ENCODE data around the gene RAD23A. TPM values are rescaled to one million over a fixed set of nuclear protein-coding genes. Genes with fewer than 3 reads are reported as not detected.
A peak's percentile ranks its signal among the peaks of the same experiment; 100 is the strongest.

The RAD23A gene
- total RNA-seq, 2 experiments from 2014 or later: 90.0 to 92.7 TPM

DNA sequence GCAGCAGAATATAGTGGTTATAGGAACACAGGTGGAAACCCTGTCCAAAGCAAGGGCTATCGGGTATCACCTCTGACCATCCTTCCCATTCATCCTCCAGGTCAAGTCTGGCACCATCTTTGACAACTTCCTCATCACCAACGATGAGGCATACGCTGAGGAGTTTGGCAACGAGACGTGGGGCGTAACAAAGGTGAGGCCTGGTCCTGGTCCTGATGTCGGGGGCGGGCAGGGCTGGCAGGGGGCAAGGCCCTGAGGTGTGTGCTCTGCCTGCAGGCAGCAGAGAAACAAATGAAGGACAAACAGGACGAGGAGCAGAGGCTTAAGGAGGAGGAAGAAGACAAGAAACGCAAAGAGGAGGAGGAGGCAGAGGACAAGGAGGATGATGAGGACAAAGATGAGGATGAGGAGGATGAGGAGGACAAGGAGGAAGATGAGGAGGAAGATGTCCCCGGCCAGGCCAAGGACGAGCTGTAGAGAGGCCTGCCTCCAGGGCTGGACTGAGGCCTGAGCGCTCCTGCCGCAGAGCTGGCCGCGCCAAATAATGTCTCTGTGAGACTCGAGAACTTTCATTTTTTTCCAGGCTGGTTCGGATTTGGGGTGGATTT is 2.1 kb upstream of the RAD23A start:
- H3K27ac Mint-ChIP-seq: peak overlapping the region; percentile 97
- H3K36me3 Mint-ChIP-seq (ENCODE audit: low read depth): peaks cover 93% of the 10 kb centered on the region
- Histone ChIP-seq H3K27me3 (ENCODE audit: control insufficient read depth in 1 of 2, insufficient read depth in 2 of 2, low read length in 2 of 2) (peaks cover 0 to 3% of the 10 kb centered on the region in 2 experiments), H3K4me1 (ENCODE audit: insufficient read depth, low read length) (peaks cover 76% of the 10 kb centered on the region), H3K27ac (ENCODE audit: low read depth in 1 of 2, low read length in 2 of 2) (peak overlapping the region in 1 of 2 donors; percentile 71), H3K36me3 (ENCODE audit: insufficient read depth, low read length) (peaks cover 70% of the 10 kb centered on the region), H3K9me3 (ENCODE audit: control insufficient read depth in 1 of 2, insufficient read depth in 1 of 2, low read length in 2 of 2) (peaks cover 0 to 12% of the 10 kb centered on the region in 2 experiments), H3K4me3 (ENCODE audit: low read length) (no peak overlapping the region)
- TF ChIP-seq, protein P1, sequence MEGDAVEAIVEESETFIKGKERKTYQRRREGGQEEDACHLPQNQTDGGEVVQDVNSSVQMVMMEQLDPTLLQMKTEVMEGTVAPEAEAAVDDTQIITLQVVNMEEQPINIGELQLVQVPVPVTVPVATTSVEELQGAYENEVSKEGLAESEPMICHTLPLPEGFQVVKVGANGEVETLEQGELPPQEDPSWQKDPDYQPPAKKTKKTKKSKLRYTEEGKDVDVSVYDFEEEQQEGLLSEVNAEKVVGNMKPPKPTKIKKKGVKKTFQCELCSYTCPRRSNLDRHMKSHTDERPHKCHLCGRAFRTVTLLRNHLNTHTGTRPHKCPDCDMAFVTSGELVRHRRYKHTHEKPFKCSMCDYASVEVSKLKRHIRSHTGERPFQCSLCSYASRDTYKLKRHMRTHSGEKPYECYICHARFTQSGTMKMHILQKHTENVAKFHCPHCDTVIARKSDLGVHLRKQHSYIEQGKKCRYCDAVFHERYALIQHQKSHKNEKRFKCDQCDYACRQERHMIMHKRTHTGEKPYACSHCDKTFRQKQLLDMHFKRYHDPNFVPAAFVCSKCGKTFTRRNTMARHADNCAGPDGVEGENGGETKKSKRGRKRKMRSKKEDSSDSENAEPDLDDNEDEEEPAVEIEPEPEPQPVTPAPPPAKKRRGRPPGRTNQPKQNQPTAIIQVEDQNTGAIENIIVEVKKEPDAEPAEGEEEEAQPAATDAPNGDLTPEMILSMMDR (IDR thresholded peaks at IDR 0.05): no peak
- no peaks in the 10 kb centered on the region for H3K9me3 Mint-ChIP-seq
- peaks cover 4% of the 10 kb centered on the region for H3K27me3 Mint-ChIP-seq
- H3K4me1 Mint-ChIP-seq (ENCODE audit: low read depth): peaks cover 54% of the 10 kb centered on the region
- ATAC-seq (ENCODE audit: poor library complexity) (no peak), DNase-seq (peak in 1 of 14 experiments; percentile 36)
- peak overlapping the region; percentile 63 for H3K4me3 Mint-ChIP-seq
- POLR2A ChIA-PET: interaction anchor here (0.6 to 1.4 kb wide), 3 partner anchors 21 to 59 kb away, joined by 3 to 4 read pairs (median 4); partner anchors contain the start of gene GCDH
- CTCF ChIA-PET: interaction anchor here (0.7 kb wide), 1 partner anchor 40 kb away, joined by 4 read pairs; no protein-coding TSS in a partner anchor
- intact Hi-C loops (cut with DNase I, micrococcal nuclease): no loop called here

DNA sequence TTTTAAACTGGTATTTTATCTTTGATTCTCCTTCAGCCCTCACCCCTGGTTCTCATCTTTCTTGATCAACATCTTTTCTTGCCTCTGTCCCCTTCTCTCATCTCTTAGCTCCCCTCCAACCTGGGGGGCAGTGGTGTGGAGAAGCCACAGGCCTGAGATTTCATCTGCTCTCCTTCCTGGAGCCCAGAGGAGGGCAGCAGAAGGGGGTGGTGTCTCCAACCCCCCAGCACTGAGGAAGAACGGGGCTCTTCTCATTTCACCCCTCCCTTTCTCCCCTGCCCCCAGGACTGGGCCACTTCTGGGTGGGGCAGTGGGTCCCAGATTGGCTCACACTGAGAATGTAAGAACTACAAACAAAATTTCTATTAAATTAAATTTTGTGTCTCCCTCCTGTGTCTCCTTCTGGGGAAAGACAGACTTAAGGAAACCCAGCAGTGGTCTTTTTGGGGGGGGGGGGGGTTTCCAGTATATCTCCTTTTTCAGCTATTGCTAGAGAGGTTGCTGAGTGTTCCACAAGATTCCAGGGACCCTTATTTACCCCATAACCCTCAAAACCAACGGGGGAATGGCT is 1.5 kb upstream of the RAD23A start:
- ATAC-seq (ENCODE audit: poor library complexity): no peak
- Histone ChIP-seq H3K4me3 (ENCODE audit: low read length) (no peak overlapping the region), H3K4me1 (ENCODE audit: insufficient read depth, low read length) (peaks cover 71% of the 10 kb centered on the region), H3K9me3 (ENCODE audit: control insufficient read depth in 1 of 2, insufficient read depth in 1 of 2, low read length in 2 of 2) (peaks cover 0 to 12% of the 10 kb centered on the region in 2 experiments), H3K27ac (ENCODE audit: low read depth in 1 of 2, low read length in 2 of 2) (peak overlapping the region; percentile 51 to 73), H3K36me3 (ENCODE audit: insufficient read depth, low read length) (peaks cover 76% of the 10 kb centered on the region), H3K27me3 (ENCODE audit: control insufficient read depth in 1 of 2, insufficient read depth in 2 of 2, low read length in 2 of 2) (peaks cover 0 to 3% of the 10 kb centered on the region in 2 experiments)
- H3K9me3 Mint-ChIP-seq: no peaks in the 10 kb centered on the region
- CTCF ChIA-PET: no interaction called here
- H3K36me3 Mint-ChIP-seq (ENCODE audit: low read depth): peaks cover 93% of the 10 kb centered on the region
- TF ChIP-seq, protein P1 (IDR thresholded peaks at IDR 0.05): no peak
- peaks cover 4% of the 10 kb centered on the region for H3K27me3 Mint-ChIP-seq
- DNase-seq: no peak
- peak overlapping the region; percentile 97 for H3K27ac Mint-ChIP-seq
- H3K4me1 Mint-ChIP-seq (ENCODE audit: low read depth): peaks cover 48% of the 10 kb centered on the region
- intact Hi-C loops (cut with DNase I, micrococcal nuclease): no loop called here
- POLR2A ChIA-PET: interaction anchor here (0.6 to 1.4 kb wide), 4 partner anchors 20 to 261 kb away, joined by 3 to 4 read pairs (median 4); partner anchors contain the start of gene GCDH
- H3K4me3 Mint-ChIP-seq: peak overlapping the region; percentile 98

DNA sequence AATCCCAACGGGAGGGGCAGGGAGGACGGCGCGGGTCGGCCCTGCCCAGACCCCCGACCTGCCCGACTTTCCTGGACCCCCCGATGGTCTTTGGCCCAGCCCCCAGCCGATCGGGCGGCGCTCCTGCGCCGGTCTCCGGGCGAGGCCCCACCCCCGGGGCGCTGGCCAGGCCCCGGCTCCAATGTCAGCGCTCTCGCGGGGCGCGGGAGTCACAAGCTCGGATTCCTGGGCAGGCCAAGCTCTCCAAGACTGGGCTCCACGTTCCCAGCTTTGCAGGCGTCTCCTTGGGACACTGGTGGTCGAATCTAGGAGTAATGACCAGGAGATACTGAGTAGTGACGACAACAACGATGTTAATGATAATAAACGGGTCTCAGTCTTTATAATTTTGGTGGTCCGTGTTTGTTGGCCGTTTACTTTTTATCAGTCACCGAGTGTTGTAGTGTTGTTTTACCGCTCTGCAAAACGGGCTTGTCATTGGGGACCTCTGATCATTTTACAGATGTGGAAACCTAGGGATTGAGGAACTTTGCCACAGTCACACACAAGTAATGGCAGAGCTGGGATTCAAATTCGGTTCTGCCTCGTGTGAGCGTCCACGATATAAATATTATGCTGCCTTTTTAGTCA is 545 bp downstream of the RAD23A start:
- Mint-ChIP-seq H3K9me3 (no peaks in the 10 kb centered on the region), H3K4me3 (peak overlapping the region; percentile 91), H3K36me3 (ENCODE audit: low read depth) (peaks cover 93% of the 10 kb centered on the region), H3K27ac (peak overlapping the region; percentile 97), H3K4me1 (ENCODE audit: low read depth) (peaks cover 35% of the 10 kb centered on the region), H3K27me3 (peaks cover 4% of the 10 kb centered on the region)
- ATAC-seq (ENCODE audit: poor library complexity) (peak; percentile 37), DNase-seq (peak in 12 of 14 experiments; percentile 14 to 73 (median 40))
- intact Hi-C loops (cut with DNase I, micrococcal nuclease): no loop called here
- Histone ChIP-seq H3K4me1 (ENCODE audit: insufficient read depth, low read length) (peaks cover 51% of the 10 kb centered on the region), H3K4me3 (ENCODE audit: low read length) (peak overlapping the region; percentile 62), H3K36me3 (ENCODE audit: insufficient read depth, low read length) (peaks cover 70% of the 10 kb centered on the region), H3K27me3 (ENCODE audit: control insufficient read depth in 1 of 2, insufficient read depth in 2 of 2, low read length in 2 of 2) (peaks cover 0 to 3% of the 10 kb centered on the region in 2 experiments), H3K9me3 (ENCODE audit: control insufficient read depth in 1 of 2, insufficient read depth in 1 of 2, low read length in 2 of 2) (peaks cover 0 to 6% of the 10 kb centered on the region in 2 experiments), H3K27ac (ENCODE audit: low read depth in 1 of 2, low read length in 2 of 2) (peak overlapping the region; percentile 73)
- CTCF ChIA-PET: interaction anchor here (1.7 kb wide), 1 partner anchor 20 kb away, joined by 4 read pairs; no protein-coding TSS in a partner anchor
- POLR2A ChIA-PET: interaction anchor here (1.6 to 1.8 kb wide), 2 partner anchors 8 to 10 kb away, joined by 6 to 7 read pairs; partner anchors contain the start of genes CALR and GADD45GIP1
- TF ChIP-seq, protein P1 (IDR thresholded peaks at IDR 0.05): no peak

Data from CD4-positive, alpha-beta T cell (primary cell).